Measurements from ENCODE around the gene MT1B. TPM values are rescaled to one million over a fixed set of nuclear protein-coding genes. Genes with fewer than 3 reads are reported as not detected.

MT1B gene
- total RNA-seq, 1 donor from 2014 or later: not detected

- intact Hi-C loops (cut with micrococcal nuclease): loop anchor here (1.0 to 5.0 kb wide), 7 partner anchors 8 to 173 kb away; partner anchors contain the start of genes MT1F, MT1X, MT2A and NUDT21
- Mint-ChIP-seq H3K4me1 (ENCODE audit: low read depth) (peaks cover 23% of the 10 kb centered on the region), H3K27me3 (ENCODE audit: insufficient read depth) (peaks cover 6% of the 10 kb centered on the region), H3K4me3 (peak within 1 kb of the TSS; percentile 92), H3K9me3 (no peaks in the 10 kb centered on the region), H3K36me3 (ENCODE audit: low read depth) (no peaks in the 10 kb centered on the region), H3K27ac (peak within 1 kb of the TSS; percentile 93)
- peak; percentile 71 for DNase-seq (ENCODE audit: low spot score)
Observed at GRCh38 chr16:56625140-56625942, 26.3 kb upstream of the MT1B start, which contains the start of gene MT1E. TSS of gene MT1E (plus strand) at chr16:56625781. CDS start at chr16:56625852, 71 bp downstream.

GRCh38 chr16:56625943-56626654, 25.6 kb upstream of the MT1B start:
- peaks cover 23% of the 10 kb centered on the region for H3K4me1 Mint-ChIP-seq (ENCODE audit: low read depth)
- H3K9me3 Mint-ChIP-seq: no peaks in the 10 kb centered on the region
- intact Hi-C loops (cut with micrococcal nuclease): loop anchor here (1.0 to 5.0 kb wide), 7 partner anchors 9 to 174 kb away; partner anchors contain the start of genes MT1F, MT1X, MT2A and NUDT21
- H3K36me3 Mint-ChIP-seq (ENCODE audit: low read depth): no peaks in the 10 kb centered on the region
- no peak for DNase-seq (ENCODE audit: low spot score)
- peaks cover 13% of the 10 kb centered on the region for H3K27me3 Mint-ChIP-seq (ENCODE audit: insufficient read depth)
- peak overlapping the region; percentile 89 for H3K27ac Mint-ChIP-seq
- peak overlapping the region; percentile 92 for H3K4me3 Mint-ChIP-seq

GRCh38 chr16:56626685-56627084, 25.0 kb upstream of the MT1B start:
- Mint-ChIP-seq H3K36me3 (ENCODE audit: low read depth) (no peaks in the 10 kb centered on the region), H3K27me3 (ENCODE audit: insufficient read depth) (peaks cover 19% of the 10 kb centered on the region), H3K27ac (no peak overlapping the region), H3K4me3 (peak overlapping the region; percentile 92), H3K9me3 (no peaks in the 10 kb centered on the region), H3K4me1 (ENCODE audit: low read depth) (peaks cover 25% of the 10 kb centered on the region)
- no peak for DNase-seq (ENCODE audit: low spot score)
- intact Hi-C loops (cut with micrococcal nuclease): loop anchor here (5.0 kb wide), 1 partner anchor 174 kb away; the partner anchor contains the start of genes NUDT21 and OGFOD1

- no peak overlapping the region for H3K27ac Mint-ChIP-seq
- intact Hi-C loops (cut with micrococcal nuclease): loop anchor here (5.0 kb wide), 1 partner anchor 176 kb away; the partner anchor contains the start of genes NUDT21 and OGFOD1
- H3K36me3 Mint-ChIP-seq (ENCODE audit: low read depth): no peaks in the 10 kb centered on the region
- DNase-seq (ENCODE audit: low spot score): no peak
- peaks cover 34% of the 10 kb centered on the region for H3K27me3 Mint-ChIP-seq (ENCODE audit: insufficient read depth)
- peaks cover 34% of the 10 kb centered on the region for H3K4me1 Mint-ChIP-seq (ENCODE audit: low read depth)
- no peaks in the 10 kb centered on the region for H3K9me3 Mint-ChIP-seq
- no peak overlapping the region for H3K4me3 Mint-ChIP-seq
Observed at GRCh38 chr16:56628486-56629350, 23.0 kb upstream of the MT1B start.

GRCh38 chr16:56629531-56629930, 22.2 kb upstream of the MT1B start:
- H3K36me3 Mint-ChIP-seq (ENCODE audit: low read depth): no peaks in the 10 kb centered on the region
- H3K27me3 Mint-ChIP-seq (ENCODE audit: insufficient read depth): peaks cover 43% of the 10 kb centered on the region
- no peak overlapping the region for H3K27ac Mint-ChIP-seq
- H3K4me3 Mint-ChIP-seq: no peak overlapping the region
- intact Hi-C loops (cut with micrococcal nuclease): loop anchor here (5.0 kb wide), 1 partner anchor 177 kb away; the partner anchor contains the start of genes NUDT21 and OGFOD1
- DNase-seq (ENCODE audit: low spot score): no peak
- H3K9me3 Mint-ChIP-seq: no peaks in the 10 kb centered on the region
- H3K4me1 Mint-ChIP-seq (ENCODE audit: low read depth): peaks cover 34% of the 10 kb centered on the region

GRCh38 chr16:56630134-56630533, 21.6 kb upstream of the MT1B start:
- Mint-ChIP-seq H3K27ac (no peak overlapping the region), H3K36me3 (ENCODE audit: low read depth) (no peaks in the 10 kb centered on the region), H3K9me3 (no peaks in the 10 kb centered on the region), H3K4me3 (no peak overlapping the region), H3K4me1 (ENCODE audit: low read depth) (peaks cover 36% of the 10 kb centered on the region), H3K27me3 (ENCODE audit: insufficient read depth) (peaks cover 49% of the 10 kb centered on the region)
- DNase-seq (ENCODE audit: low spot score): no peak
- intact Hi-C loops (cut with micrococcal nuclease): no loop called here

GRCh38 chr16:56631197-56631596, 20.5 kb upstream of the MT1B start:
- no peak for DNase-seq (ENCODE audit: low spot score)
- Mint-ChIP-seq H3K27ac (no peak overlapping the region), H3K4me3 (no peak overlapping the region), H3K9me3 (no peaks in the 10 kb centered on the region), H3K27me3 (ENCODE audit: insufficient read depth) (peaks cover 56% of the 10 kb centered on the region), H3K4me1 (ENCODE audit: low read depth) (peaks cover 29% of the 10 kb centered on the region), H3K36me3 (ENCODE audit: low read depth) (no peaks in the 10 kb centered on the region)
- intact Hi-C loops (cut with micrococcal nuclease): no loop called here

- peaks cover 62% of the 10 kb centered on the region for H3K27me3 Mint-ChIP-seq (ENCODE audit: insufficient read depth)
- no peak overlapping the region for H3K27ac Mint-ChIP-seq
- H3K36me3 Mint-ChIP-seq (ENCODE audit: low read depth): no peaks in the 10 kb centered on the region
- H3K4me1 Mint-ChIP-seq (ENCODE audit: low read depth): peaks cover 27% of the 10 kb centered on the region
- H3K9me3 Mint-ChIP-seq: no peaks in the 10 kb centered on the region
- intact Hi-C loops (cut with micrococcal nuclease): no loop called here
- DNase-seq (ENCODE audit: low spot score): no peak
- H3K4me3 Mint-ChIP-seq: peak overlapping the region; percentile 77
Observed at GRCh38 chr16:56631832-56632155, 19.9 kb upstream of the MT1B start.

- Mint-ChIP-seq H3K27me3 (ENCODE audit: insufficient read depth) (peaks cover 65% of the 10 kb centered on the region), H3K27ac (no peak within 1 kb of the TSS), H3K9me3 (no peaks in the 10 kb centered on the region), H3K4me1 (ENCODE audit: low read depth) (peaks cover 30% of the 10 kb centered on the region), H3K36me3 (ENCODE audit: low read depth) (no peaks in the 10 kb centered on the region), H3K4me3 (peak within 1 kb of the TSS; percentile 77)
- intact Hi-C loops (cut with micrococcal nuclease): no loop called here
- no peak for DNase-seq (ENCODE audit: low spot score)
Observed at GRCh38 chr16:56632156-56632847, 19.4 kb upstream of the MT1B start, which contains the start of gene MT1M. TSS of gene MT1M (plus strand) at chr16:56632659. CDS start at chr16:56632732, 73 bp downstream.

- Mint-ChIP-seq H3K27ac (no peak overlapping the region), H3K36me3 (ENCODE audit: low read depth) (no peaks in the 10 kb centered on the region), H3K27me3 (ENCODE audit: insufficient read depth) (peaks cover 69% of the 10 kb centered on the region), H3K4me3 (peak overlapping the region; percentile 61), H3K4me1 (ENCODE audit: low read depth) (peaks cover 36% of the 10 kb centered on the region), H3K9me3 (no peaks in the 10 kb centered on the region)
- intact Hi-C loops (cut with micrococcal nuclease): no loop called here
- no peak for DNase-seq (ENCODE audit: low spot score)
Observed at GRCh38 chr16:56632848-56633365, 18.8 kb upstream of the MT1B start.

- H3K4me1 Mint-ChIP-seq (ENCODE audit: low read depth): peaks cover 38% of the 10 kb centered on the region
- H3K27ac Mint-ChIP-seq: no peak overlapping the region
- intact Hi-C loops (cut with micrococcal nuclease): no loop called here
- H3K4me3 Mint-ChIP-seq: peak overlapping the region; percentile 5
- H3K9me3 Mint-ChIP-seq: no peaks in the 10 kb centered on the region
- DNase-seq (ENCODE audit: low spot score): no peak
- H3K36me3 Mint-ChIP-seq (ENCODE audit: low read depth): no peaks in the 10 kb centered on the region
- H3K27me3 Mint-ChIP-seq (ENCODE audit: insufficient read depth): peaks cover 70% of the 10 kb centered on the region
Observed at GRCh38 chr16:56633535-56633934, 18.2 kb upstream of the MT1B start.
